D341Med (cell line): ENCODE measurements around the gene ATCAY.
A peak's percentile ranks its signal among the peaks of the same experiment; 100 is the strongest.
"Not testable (repeated sequence)": the region's sequence is repeated elsewhere in the genome, so short reads cannot be mapped to it uniquely, and the experiment has no call there.

Experiments
- DNase-seq: peaks from one replicate; pipeline ENCODE4 v3.0.0; 2012; ENCODE audit warnings: low spot score

Gene ATCAY

DNA sequence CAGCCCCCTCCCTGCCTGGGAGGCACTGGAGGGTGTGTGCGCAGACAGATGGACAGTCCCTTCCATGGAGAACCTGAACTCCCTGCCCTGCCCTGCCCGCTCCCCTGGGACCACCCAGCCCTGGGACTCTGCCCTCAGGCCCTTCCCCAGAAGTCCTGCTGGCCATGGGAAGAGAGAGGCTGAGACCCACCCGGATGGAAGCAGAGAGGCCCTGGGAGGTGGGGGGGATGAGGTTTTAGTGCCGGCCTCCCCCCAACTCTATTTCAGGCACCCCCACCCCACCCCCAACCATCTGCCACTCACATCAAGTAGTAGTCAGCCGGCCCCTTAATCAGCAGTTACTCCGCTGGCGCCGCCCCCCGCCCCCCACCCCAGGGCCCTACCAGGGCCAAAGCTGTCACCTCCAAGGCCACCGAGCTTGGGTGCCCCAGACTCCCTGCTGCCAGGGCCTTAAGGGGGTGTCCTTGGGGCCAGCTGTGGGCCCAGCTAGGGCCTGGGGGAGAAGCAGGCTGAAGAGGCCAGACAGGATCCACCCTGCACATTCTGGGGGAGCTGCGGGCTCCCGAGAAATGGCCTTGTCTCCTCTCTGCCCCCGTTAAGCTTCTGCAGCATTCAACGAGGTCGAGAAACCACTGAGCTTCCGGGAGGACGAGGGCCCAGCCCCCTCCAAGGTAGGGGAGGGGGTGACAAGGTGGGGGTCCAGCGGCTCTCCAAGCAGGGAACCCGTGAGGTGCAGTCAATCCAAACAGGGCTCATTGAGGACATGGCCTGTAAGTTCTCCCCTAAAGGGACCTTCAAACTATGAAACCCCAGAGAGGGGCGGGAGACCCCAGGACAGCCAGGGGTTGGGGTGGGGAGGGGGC is 69.7 kb downstream of the ATCAY start:
- DNase-seq = no peak

DNA sequence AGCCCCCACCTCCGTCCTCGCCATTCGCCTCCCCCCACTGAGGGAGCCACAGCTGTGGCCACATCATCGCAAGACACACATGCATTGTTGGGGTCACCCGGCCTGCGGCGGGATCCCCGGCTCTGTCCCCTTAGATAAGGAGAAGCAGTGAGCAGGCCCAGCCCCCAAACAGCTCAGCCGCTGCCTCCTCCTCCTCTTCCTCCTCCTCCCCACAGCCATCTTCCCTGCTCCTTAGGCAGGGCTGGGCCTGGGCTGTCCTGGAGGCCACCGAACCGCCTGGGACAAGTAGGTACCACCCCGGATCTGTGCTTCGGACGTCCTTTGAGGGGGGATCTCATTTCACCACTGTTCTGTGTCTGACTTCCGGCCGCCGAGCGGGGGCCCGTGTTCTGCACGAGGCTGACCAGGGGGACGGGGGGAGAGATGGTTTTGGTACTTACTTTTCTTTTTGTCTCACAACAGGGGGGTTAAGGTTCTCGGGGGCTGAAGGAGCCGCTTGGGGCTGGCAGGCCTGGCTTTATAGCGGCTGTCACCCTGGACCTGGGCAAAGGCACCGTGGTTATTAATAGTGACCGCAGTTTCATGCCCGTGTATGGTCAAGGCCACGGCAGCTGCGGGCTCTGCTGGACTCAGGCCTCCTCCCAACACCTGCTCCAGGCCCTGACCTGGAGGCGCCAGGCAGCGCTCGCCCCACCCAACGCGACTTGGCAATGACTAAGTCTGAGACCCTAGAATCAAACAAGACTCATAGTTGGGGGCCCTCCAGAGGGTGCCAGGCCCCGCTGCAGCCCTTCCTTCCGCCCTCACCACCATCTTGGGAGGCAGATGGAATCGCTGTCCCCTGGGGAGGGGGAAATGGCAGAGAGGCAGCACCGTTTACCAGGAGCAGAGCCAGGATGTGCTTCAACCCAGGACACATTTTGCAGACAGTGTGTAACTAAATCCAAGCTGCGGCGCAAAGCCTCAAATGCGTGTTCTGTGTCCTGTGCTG is 70.7 kb downstream of the ATCAY start:
- no peak for DNase-seq

DNA sequence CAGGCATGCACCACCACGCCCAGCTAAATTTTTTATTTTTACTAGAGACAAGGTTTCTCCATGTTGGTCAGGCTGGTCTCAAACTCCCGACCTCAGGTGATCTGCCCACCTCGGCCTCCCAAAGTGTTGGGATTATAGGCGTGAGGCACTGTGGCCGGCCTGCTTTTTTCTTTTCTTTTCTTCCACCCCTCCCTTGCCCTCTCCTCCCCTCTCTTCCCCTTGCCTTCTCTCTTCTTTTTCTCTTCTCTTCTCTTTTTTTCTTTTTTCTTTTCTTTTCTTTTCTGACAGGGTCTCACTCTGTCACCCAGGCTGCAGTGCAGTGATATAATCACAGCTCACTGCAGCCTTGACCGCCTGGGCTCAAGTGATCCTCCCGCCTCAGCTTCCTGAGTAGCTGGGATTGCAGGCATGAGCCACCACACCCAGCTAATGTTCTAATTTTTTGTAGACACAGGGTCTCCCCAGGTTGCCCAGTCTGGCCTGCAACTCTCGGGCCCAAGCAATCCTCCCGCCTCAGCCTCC is 72.3 kb downstream of the ATCAY start:
- DNase-seq = not testable (repeated sequence)

DNA sequence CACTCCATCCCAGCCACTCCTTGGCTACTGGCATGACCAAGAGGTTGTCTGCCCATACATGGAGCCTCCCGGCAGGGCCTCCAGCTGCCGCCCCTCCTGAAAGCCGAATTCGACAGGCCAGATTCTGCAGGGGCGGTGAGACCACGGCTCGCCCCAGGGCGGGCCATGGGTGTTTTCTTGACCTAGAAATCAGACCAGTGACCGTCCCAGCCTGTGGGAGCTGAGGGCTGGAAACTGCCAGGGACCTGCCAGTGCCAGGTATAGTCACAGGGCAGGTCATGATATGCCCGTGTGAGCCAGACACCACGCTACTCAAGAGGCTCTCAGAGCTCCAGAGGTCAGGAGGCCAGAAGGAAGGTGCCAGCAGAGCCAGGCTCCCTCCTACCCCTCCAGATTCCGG is 73.6 kb downstream of the ATCAY start:
- DNase-seq = no peak

GRCh38 chr19:3955276-3955675 is 74.8 kb downstream of the ATCAY start:
- not testable (repeated sequence) for DNase-seq

DNA sequence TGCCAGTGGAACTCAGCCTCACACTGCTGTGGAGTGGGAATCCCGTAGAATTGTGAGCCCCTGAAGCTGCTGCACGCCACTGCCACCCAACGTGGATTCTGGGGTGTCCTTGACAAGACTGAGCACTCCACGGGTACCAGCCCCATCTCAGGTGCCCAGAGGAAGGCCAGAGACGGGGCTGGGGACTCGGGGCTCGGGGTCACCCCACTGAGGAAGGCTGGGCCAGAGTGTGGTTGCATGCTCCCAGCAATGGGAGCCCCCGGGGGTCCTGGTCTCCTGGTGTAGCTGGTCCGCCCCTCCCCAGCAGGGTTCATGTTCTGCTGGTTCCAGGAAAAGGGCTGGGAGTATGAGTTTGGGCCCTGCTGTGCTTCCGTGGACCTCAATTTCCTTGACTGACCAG is 75.2 kb downstream of the ATCAY start:
- no peak for DNase-seq

- no peak for DNase-seq
These were observed 78.6 kb downstream of the ATCAY start for GRCh38 chr19:3958836-3959765.

DNA sequence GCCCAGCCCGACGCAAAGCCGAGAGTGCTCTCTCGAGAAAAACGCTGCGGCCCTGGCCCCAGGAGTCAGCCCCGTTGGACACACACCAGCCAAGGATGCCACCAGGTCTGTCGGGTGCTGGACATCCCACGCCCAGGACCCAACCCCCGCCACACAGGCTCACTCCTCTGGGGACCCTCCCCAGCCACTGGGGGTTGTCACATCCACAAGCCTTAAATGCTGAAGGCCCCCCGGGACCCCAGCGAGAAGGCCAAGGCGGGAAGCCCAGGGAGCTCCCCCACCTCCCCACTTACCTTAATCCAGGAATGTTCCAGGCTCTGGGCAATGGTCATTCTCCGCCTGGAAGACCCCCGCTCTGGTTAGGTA is 79.3 kb downstream of the ATCAY start:
- DNase-seq = no peak

DNA sequence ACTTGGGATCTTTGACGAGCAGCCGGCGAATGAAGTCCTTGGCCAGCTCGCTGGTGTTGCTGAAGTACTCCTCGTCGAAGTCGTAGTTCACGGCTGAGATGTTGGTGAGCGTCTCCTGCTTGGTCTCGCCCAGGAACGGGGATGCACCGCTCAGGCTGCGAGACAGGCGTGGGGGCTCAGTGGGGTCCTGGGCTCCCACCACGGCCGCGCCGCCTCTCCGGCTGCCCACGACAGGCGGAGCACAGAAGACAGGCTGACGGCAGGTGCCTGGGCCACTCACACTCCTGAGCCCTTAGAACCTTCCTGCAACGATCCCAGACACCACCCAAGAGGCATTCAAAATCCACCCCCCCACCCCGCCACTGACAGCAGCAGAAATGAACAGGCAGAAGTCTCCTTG is 80.5 kb downstream of the ATCAY start:
- no peak for DNase-seq

DNA sequence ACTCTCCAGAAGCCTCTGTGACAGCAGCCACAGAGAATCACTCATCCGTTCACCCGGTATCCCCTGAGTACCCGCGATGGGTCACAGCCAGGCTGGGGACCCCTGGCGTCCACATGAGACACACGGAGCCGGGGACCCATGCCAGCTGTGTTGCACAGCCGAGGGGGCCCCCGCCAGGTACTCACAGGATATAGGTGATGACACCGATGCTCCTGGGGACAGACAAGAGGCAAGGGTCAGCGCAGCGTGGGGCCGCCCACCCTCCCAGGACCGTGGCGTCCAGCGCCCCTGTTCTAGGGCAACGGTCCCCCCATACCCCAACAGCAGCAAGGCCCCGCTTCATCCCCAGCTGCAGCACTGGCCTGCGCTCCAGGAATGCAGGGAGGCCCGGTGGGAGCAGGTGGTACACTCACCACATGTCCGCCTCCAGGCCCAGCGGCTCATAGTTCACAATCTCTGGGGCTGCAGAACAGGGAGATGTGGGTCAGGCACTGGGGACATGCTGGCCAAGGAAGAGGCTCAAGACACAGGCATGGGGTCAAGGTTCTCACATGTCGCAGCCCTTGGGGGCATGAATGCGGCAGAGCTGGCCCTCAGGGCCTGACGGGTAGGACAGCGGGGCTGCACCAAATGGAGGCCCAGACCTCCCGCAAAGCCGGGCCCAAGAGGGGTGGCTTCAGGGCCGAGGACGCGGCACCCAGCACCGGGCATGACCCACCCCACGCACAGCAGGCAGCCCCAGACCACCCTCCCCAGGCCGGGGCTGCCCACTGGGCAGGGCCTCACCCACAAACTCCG is 83.2 kb downstream of the ATCAY start:
- no peak for DNase-seq

DNA sequence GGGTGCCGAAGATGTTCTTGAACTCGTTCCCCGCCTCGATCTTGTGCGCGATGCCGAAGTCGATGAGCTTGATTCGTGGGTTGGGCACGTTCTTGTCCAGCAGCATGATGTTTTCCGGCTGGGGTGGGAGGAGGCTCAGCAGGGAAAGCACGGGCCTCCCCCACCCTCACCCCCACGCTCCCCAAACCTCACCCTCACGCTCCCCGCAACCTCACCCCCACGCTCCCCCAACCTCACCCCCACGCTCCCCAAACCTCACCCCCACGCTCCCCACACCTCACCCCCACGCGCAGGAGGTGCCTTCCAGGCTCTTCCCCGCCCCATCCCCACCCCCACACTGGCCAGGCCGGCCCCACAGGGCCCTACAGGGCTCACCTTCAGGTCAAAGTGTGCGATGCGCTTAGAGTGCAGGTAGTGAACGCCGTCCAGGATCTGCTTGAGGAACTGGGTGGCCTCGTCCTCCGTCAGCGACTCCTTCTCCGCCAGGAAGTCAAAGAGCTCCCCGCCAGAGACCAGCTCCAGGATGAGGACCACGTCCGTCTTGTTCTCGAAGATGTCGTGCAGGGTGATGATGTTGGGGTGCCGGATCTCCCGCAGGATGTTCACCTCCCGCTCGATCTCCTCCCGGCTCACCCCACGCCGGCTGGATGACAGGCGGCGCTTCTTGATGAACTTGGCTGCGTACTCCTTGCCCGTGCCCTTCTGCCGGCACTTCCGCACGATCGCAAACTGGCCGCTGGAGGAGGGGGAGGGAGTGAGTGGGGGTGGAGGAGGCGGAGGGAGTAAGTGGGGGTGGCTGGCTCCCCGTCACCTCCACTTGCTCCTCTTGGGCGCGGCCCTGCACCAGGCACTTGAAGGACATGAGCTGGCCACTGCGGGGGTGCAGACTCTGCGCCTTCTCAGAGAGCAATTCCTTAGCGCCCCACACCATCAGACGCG is 84.0 kb downstream of the ATCAY start:
- no peak for DNase-seq

- DNase-seq = no peak
These were observed 85.8 kb downstream of the ATCAY start for GRCh38 chr19:3966051-3967017.

DNA sequence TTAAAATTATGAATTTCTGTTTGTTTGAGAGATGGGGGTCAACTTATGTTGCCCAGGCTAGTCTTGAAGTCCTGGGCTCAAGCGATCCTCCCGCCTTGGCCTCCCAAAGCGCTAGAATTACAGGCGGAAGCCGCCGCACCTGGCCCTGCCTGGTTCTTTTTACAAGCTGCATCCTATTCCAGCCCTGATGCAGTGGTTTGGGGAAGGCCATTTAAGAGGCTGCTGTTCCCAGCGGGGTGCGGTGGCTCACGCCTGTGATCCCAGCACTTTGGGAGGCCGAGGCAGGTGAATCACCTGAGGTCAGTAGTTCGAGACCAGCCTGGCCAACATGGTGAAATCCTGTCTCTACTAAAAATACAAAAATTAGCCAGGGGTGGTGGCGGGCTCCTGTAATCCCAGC is 87.5 kb downstream of the ATCAY start:
- not testable (repeated sequence) for DNase-seq

DNA sequence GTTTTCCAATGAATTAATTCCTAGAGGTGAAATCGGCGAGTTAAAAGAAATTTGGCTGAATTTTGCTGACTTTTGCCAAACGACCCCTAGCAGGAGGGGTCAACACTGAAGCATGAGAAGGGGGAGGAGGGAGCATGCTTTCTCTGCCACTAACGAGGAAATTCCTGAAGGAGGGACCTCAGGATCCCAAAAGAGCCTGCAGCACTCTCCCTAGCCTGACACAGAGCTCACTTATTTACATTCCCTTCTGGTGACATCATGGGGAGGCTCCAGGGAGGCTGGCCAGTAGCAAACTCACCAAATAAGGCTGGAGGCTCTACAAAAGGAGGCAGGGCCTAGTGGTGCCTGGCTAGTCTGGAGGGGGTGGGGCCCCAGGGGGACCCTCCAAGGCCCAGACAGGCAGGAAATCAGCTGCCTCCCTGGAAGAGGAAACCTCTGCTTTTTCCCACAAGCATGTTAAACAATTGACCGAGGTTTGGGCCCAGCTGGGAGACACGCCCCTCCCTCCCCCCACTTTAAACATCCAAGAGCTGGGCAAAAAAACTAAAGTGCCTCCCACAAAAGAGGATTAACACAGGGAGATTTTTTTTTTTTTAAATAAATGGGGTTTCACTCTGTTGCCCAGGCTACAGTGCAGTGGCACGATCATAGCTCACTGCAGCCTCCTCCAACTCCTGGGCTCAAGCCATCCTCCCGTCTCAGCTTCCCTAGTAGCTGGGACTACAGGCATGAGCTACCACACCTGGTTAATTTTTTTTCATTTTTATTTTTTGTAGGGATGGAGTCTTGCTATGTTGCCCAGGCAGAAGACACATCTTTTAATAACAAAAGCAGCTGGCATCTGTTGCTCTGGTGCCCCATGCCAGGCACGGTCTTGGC is 88.3 kb downstream of the ATCAY start:
- peak; percentile 77 for DNase-seq

GRCh38 chr19:3969435-3970312 is 89.2 kb downstream of the ATCAY start:
- DNase-seq = no peak

GRCh38 chr19:3970313-3970807 is 89.9 kb downstream of the ATCAY start:
- no peak for DNase-seq
